Natural killer cell treated with Interleukin-12 subunit alpha and Interleukin-12 subunit beta and Interleukin-15 and Interleukin-18, amount 100 ng/mL, for 72 hours (primary cell): ENCODE data around the gene VSIG10L2. TPM values are rescaled to one million over a fixed set of nuclear protein-coding genes. Genes with fewer than 3 reads are reported as not detected.
A peak's percentile ranks its signal among the peaks of the same experiment; 100 is the strongest.

Experiments
- ATAC-seq, 2 donors: fragments of 150-1000 bp; cut with Tn5 transposase in 1 of 2; sonication (Bioruptor Pico), chemical (Tn5 transposase) in 1 of 2; 2 replicates each; pipeline ENCODE4 v1.10.0; 2021
- DNase-seq: peaks from one replicate; pipeline ENCODE4 v3.0.0; 2022; ENCODE audit warnings: low spot score
- H3K27ac Mint-ChIP-seq, 2 donors: 1 replicate in 1 of 2; 2 replicates in 1 of 2; pipeline ENCODE4 v1.8.0; 2022; ENCODE audit warnings: mixed read lengths in 2 of 2, mild to moderate bottlenecking in 1 of 2, moderate library complexity in 1 of 2
- H3K27me3 Mint-ChIP-seq, 2 donors: 1 replicate in 1 of 2; 2 replicates in 1 of 2; pipeline ENCODE4 v1.8.0; 2022; ENCODE audit warnings: mixed read lengths in 2 of 2
- H3K36me3 Mint-ChIP-seq: one replicate; pipeline ENCODE4 v1.8.0; 2022; ENCODE audit warnings: mixed read lengths
- H3K4me1 Mint-ChIP-seq, 2 donors: 1 replicate in 1 of 2; 2 replicates in 1 of 2; pipeline ENCODE4 v1.8.0; 2022; ENCODE audit warnings: low read depth in 2 of 2, mixed read lengths in 2 of 2, mild to moderate bottlenecking in 1 of 2
- H3K4me3 Mint-ChIP-seq: one replicate; pipeline ENCODE4 v1.8.0; 2022; ENCODE audit warnings: mixed read lengths
- H3K9me3 Mint-ChIP-seq: 2 replicates; pipeline ENCODE4 v1.8.0; 2022; ENCODE audit warnings: mixed read lengths
- total RNA-seq, 2 donors: library from RNA; stranded (reverse); gene quantifications; one replicate each; pipeline ENCODE4 v1.2.3, GENCODE V29; 2022

VSIG10L2 gene
- total RNA-seq, 2 donors from 2014 or later: not detected

DNA sequence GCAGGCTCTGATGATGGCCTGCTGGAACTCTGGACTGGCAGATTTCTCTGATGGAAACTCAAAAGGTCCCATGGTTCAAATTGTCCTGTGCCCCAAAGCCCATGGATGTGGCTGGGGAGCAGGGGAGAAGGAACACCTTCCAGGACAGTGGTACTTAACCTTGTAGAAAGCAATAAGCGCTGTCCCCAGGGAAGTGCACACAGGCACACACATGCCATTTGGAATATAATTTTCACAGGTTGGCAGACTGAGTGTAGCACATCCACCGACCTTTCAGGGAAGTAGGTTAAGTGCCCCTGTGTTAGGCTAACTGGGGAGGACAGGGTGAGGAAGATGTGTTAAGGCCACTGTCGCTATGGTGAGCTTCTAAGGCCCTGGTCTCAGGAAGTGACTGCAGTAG, 23.7 kb upstream of the VSIG10L2 start:
- H3K4me1 Mint-ChIP-seq: no peaks in the 10 kb centered on the region
- ATAC-seq (no peak), DNase-seq (no peak)
- peaks cover 23 to 47% of the 10 kb centered on the region in 2 donors for H3K27me3 Mint-ChIP-seq
- no peaks in the 10 kb centered on the region for H3K36me3 Mint-ChIP-seq
- no peaks in the 10 kb centered on the region for H3K9me3 Mint-ChIP-seq
- H3K4me3 Mint-ChIP-seq: no peak overlapping the region
- H3K27ac Mint-ChIP-seq: no peak overlapping the region

DNA sequence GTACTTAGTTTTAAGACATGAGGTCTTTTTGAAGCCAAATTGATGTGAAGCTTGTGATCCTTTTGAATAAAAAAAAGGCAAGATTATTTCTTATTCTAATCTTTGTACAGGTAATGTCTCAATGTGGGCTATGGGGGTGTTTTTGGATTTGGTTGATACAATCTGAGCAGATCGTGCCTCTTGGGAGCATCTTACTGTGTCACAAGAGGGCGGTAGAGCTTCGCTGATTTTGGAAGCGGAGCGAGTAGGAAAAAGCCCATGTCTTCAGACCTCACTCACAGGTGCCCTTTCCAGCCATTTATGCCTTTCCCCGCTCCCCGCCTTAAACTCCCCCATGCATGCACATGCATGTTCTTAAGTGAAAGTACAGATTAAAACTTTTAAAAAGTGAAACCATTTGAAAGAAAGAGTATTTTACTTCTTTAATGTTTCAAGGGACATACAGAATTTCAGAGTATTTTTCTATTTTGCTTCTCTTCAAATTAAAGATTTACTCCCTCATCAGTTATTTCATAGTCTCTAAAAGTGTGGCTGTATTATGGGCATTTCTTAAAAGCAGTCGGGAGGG, 22.7 kb upstream of the VSIG10L2 start:
- no peaks in the 10 kb centered on the region for H3K4me1 Mint-ChIP-seq
- H3K27ac Mint-ChIP-seq: no peak overlapping the region
- no peaks in the 10 kb centered on the region for H3K9me3 Mint-ChIP-seq
- H3K36me3 Mint-ChIP-seq: no peaks in the 10 kb centered on the region
- peak in 1 of 2 donors; percentile 55 for ATAC-seq
- H3K27me3 Mint-ChIP-seq: peaks cover 21 to 45% of the 10 kb centered on the region in 2 donors
- no peak overlapping the region for H3K4me3 Mint-ChIP-seq
- DNase-seq: no peak

DNA sequence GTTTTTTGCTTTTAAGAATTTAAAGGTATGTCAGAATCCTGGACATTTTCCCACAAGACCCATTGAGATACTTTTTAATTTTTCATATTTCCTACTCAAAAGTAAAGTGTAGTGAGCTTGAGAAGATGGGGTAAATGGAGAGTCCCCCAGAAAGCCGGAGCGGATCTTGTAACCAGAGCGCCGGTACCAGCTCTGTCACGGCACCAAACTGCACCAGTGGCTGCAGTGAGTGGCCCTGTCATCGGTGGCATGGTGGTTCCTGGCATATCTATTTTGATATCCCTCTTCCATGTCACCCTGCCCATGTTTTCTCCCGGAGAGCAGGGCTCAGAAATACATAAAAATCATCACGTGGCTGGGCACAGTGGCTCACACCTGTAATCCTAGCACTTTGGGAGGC, 22.2 kb upstream of the VSIG10L2 start:
- H3K4me3 Mint-ChIP-seq: no peak overlapping the region
- no peaks in the 10 kb centered on the region for H3K4me1 Mint-ChIP-seq
- H3K36me3 Mint-ChIP-seq: no peaks in the 10 kb centered on the region
- no peak overlapping the region for H3K27ac Mint-ChIP-seq
- DNase-seq (no peak), ATAC-seq (no peak)
- H3K9me3 Mint-ChIP-seq: no peaks in the 10 kb centered on the region
- H3K27me3 Mint-ChIP-seq: peaks cover 21 to 45% of the 10 kb centered on the region in 2 donors

DNA sequence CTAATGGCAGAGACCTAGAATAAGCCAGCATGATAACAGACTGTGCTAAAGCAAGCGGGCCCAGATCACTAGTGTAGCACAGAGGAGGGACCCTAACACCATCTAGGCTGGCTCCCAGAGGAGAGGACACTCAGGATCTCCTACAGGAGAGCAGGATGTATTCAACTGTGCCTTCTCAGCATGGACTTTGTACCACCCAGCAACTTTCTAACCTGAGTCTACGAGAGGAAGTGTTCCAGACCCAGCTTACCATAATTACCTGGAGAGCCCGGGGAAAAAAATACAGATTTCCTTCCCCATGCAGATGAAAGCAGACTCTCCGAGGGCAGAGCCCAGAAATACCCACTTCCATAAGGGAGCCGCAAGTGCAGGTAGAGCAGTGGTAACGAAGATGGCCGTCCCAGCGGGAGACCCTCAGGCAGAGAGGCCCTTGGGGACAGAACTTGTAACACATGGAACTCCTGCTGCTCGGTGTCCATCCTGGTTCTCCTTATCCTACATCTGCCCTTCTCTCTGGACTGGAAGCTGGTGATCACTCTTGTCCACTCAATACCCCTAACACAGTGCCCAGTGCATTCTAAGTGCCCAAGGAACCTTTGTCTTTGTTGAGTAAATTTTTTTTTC, 21.3 kb upstream of the VSIG10L2 start:
- H3K9me3 Mint-ChIP-seq: no peaks in the 10 kb centered on the region
- ATAC-seq (peak in 1 of 2 donors; percentile 22), DNase-seq (no peak)
- H3K36me3 Mint-ChIP-seq: no peaks in the 10 kb centered on the region
- peaks cover 17 to 43% of the 10 kb centered on the region in 2 donors for H3K27me3 Mint-ChIP-seq
- no peak overlapping the region for H3K4me3 Mint-ChIP-seq
- no peaks in the 10 kb centered on the region for H3K4me1 Mint-ChIP-seq
- H3K27ac Mint-ChIP-seq: no peak overlapping the region

DNA sequence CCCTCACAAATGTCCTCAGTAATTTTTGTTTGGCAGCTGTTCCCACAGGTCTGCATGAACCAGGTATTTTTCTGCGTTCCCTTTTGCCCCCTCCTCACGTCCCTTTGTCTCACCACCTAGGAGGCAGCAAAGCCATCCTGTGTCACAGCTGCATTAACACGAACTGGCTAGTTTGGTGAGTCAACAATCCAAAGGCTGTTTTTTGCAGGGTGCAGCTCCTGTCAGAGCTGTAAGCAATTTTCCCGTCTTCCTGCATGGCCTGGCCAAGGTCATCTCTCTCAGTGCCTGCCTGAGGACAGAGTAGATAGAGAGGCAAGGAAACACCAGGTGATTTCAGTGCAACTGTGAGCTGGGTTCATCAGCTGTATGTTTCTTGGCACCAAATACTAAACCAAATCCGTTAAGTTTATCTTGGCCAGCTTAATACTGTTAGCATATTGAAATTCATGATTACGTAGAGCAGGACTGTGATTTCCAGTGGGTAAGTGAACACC, 20.6 kb upstream of the VSIG10L2 start:
- Mint-ChIP-seq H3K9me3 (no peaks in the 10 kb centered on the region), H3K36me3 (no peaks in the 10 kb centered on the region), H3K4me1 (no peaks in the 10 kb centered on the region), H3K4me3 (no peak overlapping the region), H3K27me3 (peaks cover 22 to 36% of the 10 kb centered on the region in 2 donors), H3K27ac (no peak overlapping the region)
- DNase-seq (no peak), ATAC-seq (no peak)

DNA sequence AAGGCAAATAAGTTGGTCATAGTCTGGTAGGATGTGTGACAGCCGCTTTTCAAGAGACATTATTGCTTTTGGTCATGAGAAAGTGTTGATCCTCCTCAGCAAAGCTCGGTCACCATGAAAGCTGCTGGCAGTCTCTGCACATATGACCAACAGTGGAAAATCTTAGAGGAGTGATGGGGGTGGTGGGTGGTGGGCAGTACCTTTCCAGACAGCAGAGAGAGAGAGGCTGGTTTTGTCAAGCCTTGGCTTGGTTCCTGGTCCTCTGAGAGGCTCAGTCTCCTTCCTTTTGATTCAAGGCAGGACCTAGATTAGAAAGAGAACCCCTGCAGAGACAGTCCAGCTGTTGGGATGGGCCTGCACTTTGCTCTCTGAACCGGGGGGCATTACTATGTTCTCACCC, 20.0 kb upstream of the VSIG10L2 start:
- Mint-ChIP-seq H3K27ac (no peak overlapping the region), H3K36me3 (no peaks in the 10 kb centered on the region), H3K4me1 (no peaks in the 10 kb centered on the region), H3K4me3 (no peak overlapping the region), H3K27me3 (peaks cover 19 to 31% of the 10 kb centered on the region in 2 donors), H3K9me3 (no peaks in the 10 kb centered on the region)
- peak in 1 of 2 donors; percentile 13 for ATAC-seq
- DNase-seq: no peak

DNA sequence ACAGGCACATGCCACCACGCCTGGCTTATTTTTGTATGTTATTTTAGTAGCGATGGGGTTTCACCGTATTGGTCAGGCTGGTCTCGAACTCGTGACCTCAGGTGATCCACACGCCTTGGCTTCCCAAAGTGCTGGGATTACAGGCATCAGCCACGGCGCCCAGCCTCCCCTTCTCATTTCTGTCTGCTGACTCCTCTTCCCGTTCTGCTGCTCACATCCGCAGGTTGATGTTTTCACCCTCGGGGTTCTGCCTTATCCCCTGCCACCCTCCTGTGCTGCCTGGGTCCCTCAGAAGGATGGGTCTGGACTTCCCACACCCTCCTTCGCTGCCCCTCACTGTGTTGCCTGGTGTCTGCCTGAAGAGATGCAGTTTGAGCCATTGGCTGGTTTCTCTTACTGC, 19.2 kb upstream of the VSIG10L2 start:
- no peak overlapping the region for H3K27ac Mint-ChIP-seq
- H3K4me3 Mint-ChIP-seq: no peak overlapping the region
- DNase-seq (no peak), ATAC-seq (no peak)
- H3K36me3 Mint-ChIP-seq: no peaks in the 10 kb centered on the region
- H3K27me3 Mint-ChIP-seq: peaks cover 19 to 31% of the 10 kb centered on the region in 2 donors
- H3K4me1 Mint-ChIP-seq: no peaks in the 10 kb centered on the region
- H3K9me3 Mint-ChIP-seq: no peaks in the 10 kb centered on the region

DNA sequence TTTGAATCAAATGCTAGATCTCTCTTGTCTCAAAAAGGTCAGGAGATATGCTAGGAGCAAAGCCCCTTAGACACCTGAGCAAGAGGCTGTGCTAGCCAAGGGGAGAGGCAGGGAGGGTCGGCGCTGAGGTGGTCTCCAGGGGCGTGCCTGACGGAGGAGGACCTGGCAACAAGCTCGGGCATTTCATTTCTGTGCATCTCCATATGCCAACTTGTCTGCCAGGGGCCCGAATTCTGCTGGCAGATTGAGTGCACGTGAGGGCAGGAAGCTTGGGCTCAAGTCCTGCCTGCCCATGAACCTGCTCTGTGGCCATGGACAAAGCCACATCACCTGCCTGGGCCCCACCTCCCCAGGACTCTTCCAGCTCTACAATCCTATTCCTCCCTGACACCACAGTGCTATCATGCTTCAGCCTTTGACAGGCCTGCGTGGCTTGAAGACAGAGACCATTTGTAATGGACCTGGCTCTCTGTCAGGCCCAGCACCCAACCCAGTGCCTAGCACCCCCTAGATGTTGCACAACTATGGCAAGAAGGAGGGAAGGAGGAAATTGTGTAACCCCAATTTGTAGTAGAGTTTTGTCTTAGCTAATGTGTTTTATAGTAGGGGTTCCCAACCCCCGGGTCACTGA, 16.3 kb upstream of the VSIG10L2 start:
- no peak overlapping the region for H3K27ac Mint-ChIP-seq
- no peaks in the 10 kb centered on the region for H3K4me1 Mint-ChIP-seq
- no peak for ATAC-seq
- no peak overlapping the region for H3K4me3 Mint-ChIP-seq
- no peaks in the 10 kb centered on the region for H3K9me3 Mint-ChIP-seq
- H3K36me3 Mint-ChIP-seq: no peaks in the 10 kb centered on the region
- DNase-seq: no peak
- H3K27me3 Mint-ChIP-seq: peaks cover 19 to 38% of the 10 kb centered on the region in 2 donors

DNA sequence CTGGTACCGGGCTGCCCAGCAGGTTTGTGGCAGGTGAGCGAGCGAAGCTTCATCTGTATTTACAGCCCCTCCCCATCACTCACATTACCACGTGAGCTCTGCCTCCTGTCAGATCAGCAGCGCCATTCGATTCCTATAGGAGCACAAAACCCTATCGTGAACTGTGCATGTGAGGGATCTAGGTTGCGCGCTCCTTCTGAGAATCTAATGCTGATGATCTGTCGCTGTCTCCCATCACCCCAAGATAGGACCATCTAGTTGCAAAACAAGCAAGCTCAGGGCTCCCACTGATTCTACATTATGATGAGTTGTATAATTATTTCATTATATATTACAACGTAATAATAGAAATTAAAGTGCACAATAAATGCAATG, 15.8 kb upstream of the VSIG10L2 start:
- no peaks in the 10 kb centered on the region for H3K4me1 Mint-ChIP-seq
- H3K36me3 Mint-ChIP-seq: no peaks in the 10 kb centered on the region
- DNase-seq (no peak), ATAC-seq (no peak)
- no peak overlapping the region for H3K4me3 Mint-ChIP-seq
- peaks cover 18 to 34% of the 10 kb centered on the region in 2 donors for H3K27me3 Mint-ChIP-seq
- H3K9me3 Mint-ChIP-seq: no peaks in the 10 kb centered on the region
- H3K27ac Mint-ChIP-seq: no peak overlapping the region

DNA sequence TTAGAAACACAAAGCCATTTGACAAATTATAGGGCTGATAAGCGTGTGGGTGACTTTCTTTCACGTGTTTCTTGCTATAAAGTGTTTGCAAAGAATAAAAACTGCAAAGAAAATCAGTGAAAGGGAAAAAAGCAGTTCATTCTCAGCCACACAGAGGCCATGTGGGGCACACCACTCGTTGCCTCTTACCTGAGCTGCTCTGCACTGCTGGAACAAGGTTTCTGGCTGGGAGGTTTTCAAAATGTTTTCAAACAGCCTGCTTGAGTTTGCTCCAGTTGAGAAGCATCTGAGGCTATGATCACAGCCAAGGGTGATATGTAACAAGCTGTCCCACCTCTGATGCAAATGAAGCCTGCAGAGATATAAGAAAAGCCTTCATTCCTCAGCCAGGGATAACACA, 14.7 kb upstream of the VSIG10L2 start:
- Mint-ChIP-seq H3K27ac (no peak overlapping the region), H3K36me3 (no peaks in the 10 kb centered on the region), H3K4me3 (no peak overlapping the region), H3K9me3 (no peaks in the 10 kb centered on the region), H3K4me1 (no peaks in the 10 kb centered on the region), H3K27me3 (peaks cover 12 to 25% of the 10 kb centered on the region in 2 donors)
- DNase-seq (no peak), ATAC-seq (no peak)

DNA sequence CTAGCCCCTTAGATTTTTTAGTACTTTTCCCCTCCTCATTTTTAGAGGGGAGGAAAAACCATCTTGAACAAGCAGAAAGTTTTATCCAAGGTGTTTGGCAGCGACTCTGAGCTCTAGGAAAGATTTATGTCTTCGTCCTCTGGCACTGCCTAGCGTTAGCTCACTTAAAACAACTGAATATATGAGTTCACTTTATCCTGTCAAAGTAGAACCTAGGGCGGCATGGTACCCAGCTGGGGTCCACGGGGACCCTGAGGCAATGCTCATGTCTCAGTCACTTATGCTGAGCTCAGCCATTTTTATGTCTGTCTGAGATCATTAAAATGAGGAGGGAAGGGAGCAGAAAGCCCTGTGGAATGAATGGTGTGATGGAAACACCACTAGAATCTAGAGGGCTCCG, 14.2 kb upstream of the VSIG10L2 start:
- Mint-ChIP-seq H3K9me3 (no peaks in the 10 kb centered on the region), H3K4me1 (no peaks in the 10 kb centered on the region), H3K36me3 (no peaks in the 10 kb centered on the region), H3K27me3 (peaks cover 12 to 19% of the 10 kb centered on the region in 2 donors), H3K4me3 (no peak overlapping the region), H3K27ac (no peak overlapping the region)
- ATAC-seq (no peak), DNase-seq (no peak)

DNA sequence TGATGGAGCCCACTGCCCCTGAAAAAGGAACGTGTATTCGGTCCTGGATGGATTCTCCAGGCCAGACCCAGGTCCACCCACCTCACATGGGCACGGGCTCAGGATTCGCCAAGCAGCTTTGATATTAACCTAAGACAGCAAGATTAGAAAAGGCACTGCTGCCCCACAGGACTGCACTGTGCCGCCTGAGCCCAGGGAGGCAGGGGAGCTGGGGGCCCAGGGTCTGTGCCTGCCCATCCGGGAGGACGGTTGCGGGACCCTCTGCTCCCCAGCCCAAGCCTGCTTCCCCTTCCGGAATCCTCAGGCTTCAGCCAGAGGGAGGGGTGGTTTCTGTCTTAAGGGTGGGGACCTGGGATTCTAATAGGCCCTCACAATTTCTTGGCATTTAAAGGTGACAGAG, 13.5 kb upstream of the VSIG10L2 start:
- H3K4me1 Mint-ChIP-seq: no peaks in the 10 kb centered on the region
- no peak for DNase-seq
- no peaks in the 10 kb centered on the region for H3K9me3 Mint-ChIP-seq
- peaks cover 10 to 13% of the 10 kb centered on the region in 2 donors for H3K27me3 Mint-ChIP-seq
- H3K36me3 Mint-ChIP-seq: no peaks in the 10 kb centered on the region
- no peak overlapping the region for H3K27ac Mint-ChIP-seq
- ATAC-seq: no peak
- H3K4me3 Mint-ChIP-seq: no peak overlapping the region

DNA sequence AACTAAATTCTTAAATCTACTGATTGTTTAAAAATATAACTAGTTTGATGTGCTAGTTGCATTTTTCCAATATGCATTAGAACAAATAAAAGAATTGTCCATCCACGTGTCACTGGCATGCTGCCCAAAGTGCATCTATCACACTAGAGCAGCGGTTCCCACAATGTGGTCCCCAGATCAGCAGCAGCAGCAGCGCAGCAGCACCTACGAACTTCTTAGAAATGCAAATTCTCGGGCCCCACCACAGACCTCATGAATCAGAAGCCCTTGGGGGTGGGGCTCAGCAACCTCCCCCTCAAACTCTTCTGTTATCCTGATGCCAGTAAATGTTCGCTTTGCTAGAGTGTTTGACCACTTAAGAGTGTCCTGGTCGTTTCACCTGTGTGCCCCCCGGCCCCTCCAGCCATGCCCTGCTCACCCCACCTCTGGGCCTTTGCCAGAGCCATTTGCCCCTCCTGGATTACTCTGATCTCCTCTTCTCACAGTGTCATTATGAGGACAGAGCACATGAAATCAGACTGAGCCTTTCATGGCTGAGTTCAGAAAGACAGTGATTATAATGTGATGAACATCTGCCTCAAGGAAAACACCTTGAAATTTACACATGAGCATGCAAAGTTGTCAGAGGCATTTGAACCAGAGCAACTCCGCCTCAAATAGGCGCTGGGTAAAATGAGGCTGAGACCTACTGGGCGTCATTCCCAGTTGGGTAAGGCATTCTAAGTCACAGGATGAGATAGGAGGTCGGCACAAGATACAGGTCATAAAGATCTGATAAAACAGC, 12.6 kb upstream of the VSIG10L2 start:
- Mint-ChIP-seq H3K36me3 (no peaks in the 10 kb centered on the region), H3K9me3 (no peaks in the 10 kb centered on the region), H3K27me3 (peaks cover 10 to 12% of the 10 kb centered on the region in 2 donors), H3K27ac (no peak overlapping the region), H3K4me3 (no peak overlapping the region), H3K4me1 (no peaks in the 10 kb centered on the region)
- DNase-seq (no peak), ATAC-seq (no peak)

DNA sequence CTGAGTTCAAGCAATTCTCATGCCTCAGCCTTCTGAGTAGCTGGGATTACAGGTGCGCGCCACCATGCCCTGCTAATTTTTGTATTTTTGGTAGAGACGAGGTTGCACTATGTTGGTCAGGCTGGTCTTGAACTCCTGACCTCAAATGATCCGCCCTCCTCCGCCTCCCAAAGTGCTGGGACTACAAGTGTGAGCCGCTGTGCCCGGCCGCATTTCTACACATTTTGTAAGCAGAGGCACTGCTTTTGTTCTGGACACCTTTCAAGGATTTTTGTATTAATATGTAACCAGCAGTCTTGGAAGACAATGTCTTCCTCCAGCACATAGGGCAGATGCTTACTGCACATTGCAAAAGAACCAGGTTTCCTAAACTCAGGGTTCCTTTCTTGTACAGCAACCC, 11.4 kb upstream of the VSIG10L2 start:
- Mint-ChIP-seq H3K4me1 (no peaks in the 10 kb centered on the region), H3K4me3 (no peak overlapping the region), H3K27ac (no peak overlapping the region), H3K27me3 (peaks cover 7 to 10% of the 10 kb centered on the region in 2 donors), H3K9me3 (no peaks in the 10 kb centered on the region), H3K36me3 (no peaks in the 10 kb centered on the region)
- ATAC-seq (no peak), DNase-seq (no peak)
